Measurements from ENCODE around the gene NOTCH1. TPM values are rescaled to one million over a fixed set of nuclear protein-coding genes. Genes with fewer than 3 reads are reported as not detected.

The NOTCH1 gene
- total RNA-seq, 1 experiment from 2014 or later: 39.2 TPM

- no peak overlapping the region for H3K27ac ChIP-seq
- H3K4me1 ChIP-seq (replicated peaks; ENCODE audit: insufficient read depth): no peaks in the 10 kb centered on the region
- H3K27me3 ChIP-seq (ENCODE audit: insufficient read depth, low read depth): no peaks in the 10 kb centered on the region
- H3K4me2 ChIP-seq: no peak overlapping the region
- intact Hi-C loops (cut with micrococcal nuclease; ENCODE audit: unreplicated experiment): no loop called here
- no peaks in the 10 kb centered on the region for H3K9me2 ChIP-seq (ENCODE audit: insufficient read depth)
- no peak overlapping the region for H3K4me3 ChIP-seq
- H2AFZ ChIP-seq: no peak overlapping the region
- DNase-seq: no peak
- no peak for TF ChIP-seq EZH2 (IDR thresholded peaks at IDR 0.05; ENCODE audit: low read depth)
- H4K20me1 ChIP-seq (ENCODE audit: insufficient read depth): peaks cover 97% of the 10 kb centered on the region
- CTCF ChIA-PET: no interaction called here
- H3K36me3 ChIP-seq (ENCODE audit: low read depth): peaks cover 26% of the 10 kb centered on the region; the same call in 1 of the 2 replicates
- POLR2A ChIA-PET (ENCODE audit: unreplicated experiment): interaction anchor here (0.5 to 0.6 kb wide), 2 partner anchors 109 to 876 kb away, joined by 3 to 4 read pairs; no protein-coding TSS in a partner anchor
- peaks cover 43% of the 10 kb centered on the region for H3K79me2 ChIP-seq (ENCODE audit: low read depth)
- 0 out of 2 replicates have a peak, but pooled peaks cover 4% of the 10 kb centered on the region for H3F3A ChIP-seq (ENCODE audit: insufficient read depth, low read depth)
- no peaks in the 10 kb centered on the region for H3K9me3 ChIP-seq (ENCODE audit: insufficient read depth, low read depth)
- BruUV-seq (replicated peaks): no TSS peak
Measured at GRCh38 chr9:136473354-136473721, 72.5 kb downstream of the NOTCH1 start.

- Histone ChIP-seq H3K4me3 (no peak overlapping the region), H3F3A (ENCODE audit: insufficient read depth, low read depth) (0 out of 2 replicates have a peak, but pooled peaks cover 4% of the 10 kb centered on the region), H3K36me3 (ENCODE audit: low read depth) (peaks cover 27% of the 10 kb centered on the region), H3K4me1 (replicated peaks; ENCODE audit: insufficient read depth) (no peaks in the 10 kb centered on the region), H3K9me3 (ENCODE audit: insufficient read depth, low read depth) (no peaks in the 10 kb centered on the region), H3K4me2 (no peak overlapping the region), H3K79me2 (ENCODE audit: low read depth) (peaks cover 37% of the 10 kb centered on the region), H3K9me2 (ENCODE audit: insufficient read depth) (no peaks in the 10 kb centered on the region), H3K27ac (no peak overlapping the region), H3K27me3 (ENCODE audit: insufficient read depth, low read depth) (no peaks in the 10 kb centered on the region), H4K20me1 (ENCODE audit: insufficient read depth) (peaks cover 95% of the 10 kb centered on the region), H2AFZ (no peak overlapping the region)
- intact Hi-C loops (cut with micrococcal nuclease; ENCODE audit: unreplicated experiment): no loop called here
- ChIA-PET POLR2A (ENCODE audit: unreplicated experiment) (interaction anchor here (0.6 kb wide), 1 partner anchor 110 kb away, joined by 3 read pairs; no protein-coding TSS in a partner anchor), CTCF (no interaction called here)
- no peak for DNase-seq
- no TSS peak for BruUV-seq (replicated peaks)
- no peak for TF ChIP-seq EZH2 (IDR thresholded peaks at IDR 0.05; ENCODE audit: low read depth)
- TF ChIP-seq CTCF (conservative IDR thresholded peaks at IDR 0.05): no peak
Measured at GRCh38 chr9:136472640-136473353, 73.1 kb downstream of the NOTCH1 start.

- H3K4me1 ChIP-seq (replicated peaks; ENCODE audit: insufficient read depth): no peaks in the 10 kb centered on the region
- no peak overlapping the region for H3K4me2 ChIP-seq
- H3K79me2 ChIP-seq (ENCODE audit: low read depth): peaks cover 29% of the 10 kb centered on the region
- no peaks in the 10 kb centered on the region for H3K9me3 ChIP-seq (ENCODE audit: insufficient read depth, low read depth)
- ChIA-PET CTCF (no interaction called here), POLR2A (ENCODE audit: unreplicated experiment) (interaction anchor here (0.6 kb wide), 1 partner anchor 99 kb away, joined by 7 read pairs; no protein-coding TSS in a partner anchor)
- 0 out of 2 replicates have a peak, but pooled peaks cover 4% of the 10 kb centered on the region for H3F3A ChIP-seq (ENCODE audit: insufficient read depth, low read depth)
- BruUV-seq (replicated peaks): no TSS peak
- peaks cover 20% of the 10 kb centered on the region for H3K36me3 ChIP-seq (ENCODE audit: low read depth)
- no peak overlapping the region for H3K27ac ChIP-seq
- DNase-seq: no peak
- intact Hi-C loops (cut with micrococcal nuclease; ENCODE audit: unreplicated experiment): no loop called here
- H3K9me2 ChIP-seq (ENCODE audit: insufficient read depth): no peaks in the 10 kb centered on the region
- TF ChIP-seq EZH2 (IDR thresholded peaks at IDR 0.05; ENCODE audit: low read depth) (no peak), CTCF (conservative IDR thresholded peaks at IDR 0.05) (no peak)
- no peaks in the 10 kb centered on the region for H3K27me3 ChIP-seq (ENCODE audit: insufficient read depth, low read depth)
- H3K4me3 ChIP-seq: no peak overlapping the region
- H4K20me1 ChIP-seq (ENCODE audit: insufficient read depth): peaks cover 90% of the 10 kb centered on the region
- no peak overlapping the region for H2AFZ ChIP-seq
Measured at GRCh38 chr9:136471802-136472487, 73.9 kb downstream of the NOTCH1 start.
